H1 (cell line): ENCODE data around the gene NENF. TPM values are rescaled to one million over a fixed set of nuclear protein-coding genes. Genes with fewer than 3 reads are reported as not detected.

Experiments
- CTCF ChIA-PET: fragments of 300-600 bp; sonication (Branson Sonifier 250); formaldehyde crosslinking; loops from one replicate; lab custom pipeline; 2021; ENCODE audit not compliant: partially characterized antibody; lab: Charles Lee
- POLR2A ChIA-PET: fragments of 300-600 bp; sonication (Branson Sonifier 250); formaldehyde crosslinking; loops from one replicate; lab custom pipeline; 2021; ENCODE audit warnings: inconsistent platforms; ENCODE audit not compliant: partially characterized antibody; lab: Charles Lee
- DNase-seq, 2 experiments: peaks; one replicate each; pipeline versions ENCODE4 v3.0.0 to v3.0.0-alpha.2; 2010 to 2022; ENCODE audit warnings: low spot score in 2 of 2, low read depth in 1 of 2, mixed read lengths in 1 of 2
- FAIRE-seq: peaks from 2 replicates; lab custom pipeline; 2011; peaks lifted over from hg19 to GRCh38; lab: Jason Lieb, UNC
- H2AFZ ChIP-seq: 2 replicates; pipeline ENCODE4 v1.8.1; 2012; ENCODE audit warnings: low read length, inconsistent platforms
- H2AK5ac ChIP-seq: 2 replicates; pipeline ENCODE4 v1.6.1; 2013; ENCODE audit warnings: low read depth, low read length
- H2BK120ac ChIP-seq: replicated peaks from 2 replicates; pipeline ENCODE3; 2013; ENCODE audit warnings: low read depth, low read length, inconsistent platforms
- H2BK12ac ChIP-seq: 2 replicates; pipeline ENCODE4 v1.6.1; 2013; ENCODE audit warnings: low read depth, low read length
- H2BK15ac ChIP-seq: 2 replicates; pipeline ENCODE4 v1.6.1; 2013; ENCODE audit warnings: low read length
- H2BK20ac ChIP-seq: 2 replicates; pipeline ENCODE4 v1.6.1; 2013; ENCODE audit warnings: low read length
- H2BK5ac ChIP-seq: 2 replicates; pipeline ENCODE4 v1.6.1; 2013; ENCODE audit warnings: low read depth, low read length
- H3K14ac ChIP-seq: 2 replicates; pipeline ENCODE4 v1.6.1; 2013; ENCODE audit warnings: inconsistent platforms; ENCODE audit not compliant: insufficient read length
- H3K18ac ChIP-seq: 2 replicates; pipeline ENCODE4 v1.6.1; 2013; ENCODE audit warnings: low read length; ENCODE audit errors: extremely low read depth
- H3K23ac ChIP-seq: 2 replicates; pipeline ENCODE4 v1.6.1; 2013; ENCODE audit warnings: inconsistent platforms; ENCODE audit not compliant: insufficient read length
- H3K23me2 ChIP-seq: 2 replicates; pipeline ENCODE4 v1.6.1; 2013; ENCODE audit warnings: low read depth, low read length
- H3K27ac ChIP-seq: 2 replicates; pipeline ENCODE4 v1.6.1; 2011; ENCODE audit warnings: low read depth, low read length, inconsistent platforms
- H3K27me3 ChIP-seq, 4 experiments: replicated peaks in 1 of 4; 1 replicate in 1 of 4; 2 replicates in 3 of 4; pipeline versions ENCODE4 v1.6.1 to v1.8.1; 2011 to 2013; ENCODE audit warnings: low read length in 3 of 4, mild to moderate bottlenecking in 3 of 4, inconsistent platforms in 2 of 4, mixed read lengths in 2 of 4, moderate library complexity in 1 of 4; ENCODE audit not compliant: control insufficient read depth in 3 of 4, insufficient read depth in 3 of 4; ENCODE audit errors: extremely low read depth in 1 of 4
- H3K36me3 ChIP-seq, 4 experiments: 2 replicates each; pipeline versions ENCODE4 v1.6.1 to v1.8.1; 2011 to 2013; ENCODE audit warnings: mild to moderate bottlenecking in 4 of 4, low read length in 3 of 4, moderate library complexity in 2 of 4, control low read depth in 1 of 4, inconsistent platforms in 1 of 4; ENCODE audit not compliant: insufficient read depth in 4 of 4, control insufficient read depth in 2 of 4
- H3K4ac ChIP-seq: replicated peaks from 2 replicates; pipeline ENCODE3; 2013; ENCODE audit warnings: low read length, low read depth, mixed read lengths, inconsistent platforms; ENCODE audit not compliant: insufficient read length
- H3K4me1 ChIP-seq, 4 experiments: replicated peaks in 1 of 4; 1 replicate in 1 of 4; 2 replicates in 3 of 4; pipeline versions ENCODE4 v1.6.1 to v1.8.1; 2011 to 2013; ENCODE audit warnings: low read length in 3 of 4, inconsistent platforms in 2 of 4, mixed read lengths in 1 of 4; ENCODE audit not compliant: insufficient read depth in 4 of 4, control insufficient read depth in 3 of 4
- H3K4me2 ChIP-seq, 2 experiments: 2 replicates each; pipeline versions ENCODE4 v1.6.1 to v1.8.1; 2011 to 2013; ENCODE audit warnings: low read depth in 2 of 2, low read length in 2 of 2, control low read depth in 1 of 2, inconsistent platforms in 1 of 2, mild to moderate bottlenecking in 1 of 2; ENCODE audit not compliant: insufficient read depth in 1 of 2
- H3K4me3 ChIP-seq, 4 experiments: fragments of 200-600, 300-600 bp in 1 of 4; sonication (generic), shearing (Covaris generic), sonication (Bioruptor Twin) in 1 of 4; 2 replicates each; pipeline versions ENCODE4 v1.5.1 to v1.8.1; 2011 to 2016; ENCODE audit warnings: low read length in 4 of 4, low read depth in 3 of 4, control low read depth in 2 of 4, inconsistent platforms in 2 of 4, mild to moderate bottlenecking in 2 of 4, mixed read lengths in 1 of 4, moderate library complexity in 1 of 4; ENCODE audit not compliant: insufficient read depth in 2 of 4; ENCODE audit errors: extremely low read depth in 1 of 4
- H3K56ac ChIP-seq: replicated peaks from 2 replicates; pipeline ENCODE3; 2013; ENCODE audit warnings: low read depth, mild to moderate bottlenecking, mixed read lengths, low read length, inconsistent platforms; ENCODE audit not compliant: insufficient read length
- H3K79me1 ChIP-seq: 2 replicates; pipeline ENCODE4 v1.6.1; 2013; ENCODE audit warnings: low read depth, low read length, control low read depth
- H3K79me2 ChIP-seq, 2 experiments: 2 replicates each; pipeline versions ENCODE4 v1.6.1 to v1.8.1; 2012 to 2013; ENCODE audit warnings: low read length in 2 of 2, mild to moderate bottlenecking in 2 of 2, inconsistent platforms in 1 of 2; ENCODE audit not compliant: insufficient read depth in 2 of 2, control insufficient read depth in 1 of 2
- H3K9ac ChIP-seq, 4 experiments: replicated peaks in 1 of 4; 1 replicate in 1 of 4; 2 replicates in 3 of 4; pipeline versions ENCODE4 v1.6.1 to v1.8.1; 2011 to 2013; ENCODE audit warnings: low read depth in 3 of 4, low read length in 3 of 4, control low read depth in 2 of 4, mild to moderate bottlenecking in 2 of 4, moderate library complexity in 2 of 4, inconsistent platforms in 1 of 4; ENCODE audit errors: extremely low read depth in 1 of 4
- H3K9me3 ChIP-seq, 2 experiments: 2 replicates each; pipeline versions ENCODE4 v1.6.1 to v1.8.1; 2012 to 2013; ENCODE audit warnings: mild to moderate bottlenecking in 2 of 2, moderate library complexity in 2 of 2, control low read depth in 1 of 2, inconsistent platforms in 1 of 2, low read depth in 1 of 2, low read length in 1 of 2, mixed read lengths in 1 of 2; ENCODE audit not compliant: insufficient read depth in 2 of 2
- H4K20me1 ChIP-seq, 2 experiments: replicated peaks in 1 of 2; 2 replicates each; pipeline versions ENCODE3 to v1.8.1; 2011 to 2013; ENCODE audit warnings: inconsistent platforms in 2 of 2, low read length in 2 of 2, mild to moderate bottlenecking in 1 of 2; ENCODE audit not compliant: insufficient read depth in 2 of 2, control insufficient read depth in 1 of 2
- H4K5ac ChIP-seq: 2 replicates; pipeline ENCODE4 v1.6.1; 2013; ENCODE audit warnings: low read length, low read depth, mixed read lengths, inconsistent platforms; ENCODE audit not compliant: insufficient read length
- H4K8ac ChIP-seq: 2 replicates; pipeline ENCODE4 v1.8.0; 2013; ENCODE audit warnings: mild to moderate bottlenecking, moderate library complexity, low read length, inconsistent platforms; ENCODE audit not compliant: insufficient read depth; ENCODE audit errors: extremely low read depth
- H4K91ac ChIP-seq: replicated peaks from 2 replicates; pipeline ENCODE3; 2013; ENCODE audit warnings: low read length, mixed read lengths, inconsistent platforms; ENCODE audit not compliant: insufficient read length
- CBX8 ChIP-seq: fragments of 300-800, 300-1000 bp; sonication (generic); IDR thresholded peaks from 2 replicates; pipeline ENCODE4 v1.7.1; 2016; ENCODE audit warnings: low read depth, low read length, borderline replicate concordance
- GTF2F1 ChIP-seq: IDR thresholded peaks from 2 replicates; pipeline ENCODE4 v1.6.1; 2012; ENCODE audit warnings: low read depth, low read length, improper control_type of control experiment, borderline replicate concordance
- HDAC2 ChIP-seq, 2 experiments: fragments of 300-600 bp in 1 of 2; sonication (generic) in 1 of 2; IDR thresholded peaks; 2 replicates each; pipeline ENCODE4 v1.6.1; 2011 to 2012; ENCODE audit warnings: low read depth in 2 of 2, low read length in 2 of 2, mild to moderate bottlenecking in 2 of 2, moderate library complexity in 2 of 2, borderline replicate concordance in 1 of 2, inconsistent platforms in 1 of 2
- HDAC6 ChIP-seq: IDR thresholded peaks from one replicate; pipeline ENCODE4 v1.7.1; 2012; ENCODE audit warnings: low read depth, mild to moderate bottlenecking, inconsistent platforms, low read length, moderate library complexity
- KDM1A ChIP-seq: fragments of 200-600, 300-600 bp; sonication (generic); IDR thresholded peaks from 2 replicates; pipeline ENCODE4 v1.7.1; 2016; ENCODE audit warnings: mild to moderate bottlenecking, low read length, borderline replicate concordance
- NANOG ChIP-seq: IDR thresholded peaks from 2 replicates; pipeline ENCODE4 v1.6.1; 2011; ENCODE audit warnings: low read length, low read depth, mild to moderate bottlenecking, inconsistent platforms; ENCODE audit not compliant: insufficient read depth, poor library complexity, severe bottlenecking
- NRF1 ChIP-seq: IDR thresholded peaks from 2 replicates; pipeline ENCODE4 v1.6.1; 2011; ENCODE audit warnings: mild to moderate bottlenecking, low read depth, low read length, improper control_type of control experiment
- SIN3A ChIP-seq, 2 experiments: IDR thresholded peaks in 1 of 2; conservative IDR thresholded peaks in 1 of 2; 2 replicates each; pipeline ENCODE4 v1.6.1; 2011 to 2012; ENCODE audit warnings: low read length in 2 of 2, improper control_type of control experiment in 1 of 2, low read depth in 1 of 2, mild to moderate bottlenecking in 1 of 2
- SP1 ChIP-seq: IDR thresholded peaks from 2 replicates; pipeline ENCODE4 v1.6.1; 2011; ENCODE audit warnings: low read depth, low read length
- WGBS, 2 experiments: shearing (Covaris generic) in 1 of 2; methylation state at CpG; one replicate each; pipeline versions ENCODE4 v1.1.6 to v1.1.7; 2013 to 2015; ENCODE audit warnings: low lambda C conversion rate in 2 of 2, mixed read lengths in 2 of 2, inconsistent platforms in 1 of 2, low coverage in 1 of 2, missing lambda C conversion rate in 1 of 2; ENCODE audit not compliant: insufficient replicate concordance in 2 of 2, insufficient coverage in 1 of 2, insufficient read length in 1 of 2; ENCODE audit errors: extremely low coverage in 1 of 2, missing lambda C conversion rate in 1 of 2; 5-methylcytosine and 5-hydroxymethylcytosine counted together
- polyA plus RNA-seq, 7 experiments: library from polyadenylated mRNA; depleted of rRNA in 3 of 7; stranded (reverse) in 5 of 7; unstranded in 2 of 7; fragments of >200 nt in 5 of 7; fragments of 200-250 nt in 2 of 7; gene quantifications; 1 replicate in 5 of 7; 2 replicates in 1 of 7; 4 replicates in 1 of 7; pipeline versions ENCODE4 v1.2.1 to v1.2.3, GENCODE V29; 2011 to 2013; ENCODE audit warnings: missing spikeins in 2 of 7, mixed read lengths in 2 of 7
- total RNA-seq: library from RNA; stranded (reverse); fragmentation: NEBNext Ultra II Directional; extraction: Animal tissue kit (Norgen Biotek cat#: 25700); gene quantifications from 2 replicates; pipeline ENCODE4 v1.2.1, GENCODE V29; 2021
- TF ChIP-seq, protein P1 (sequence below): IDR thresholded peaks from 2 replicates; pipeline ENCODE4 v1.6.1; 2011; ENCODE audit warnings: low read depth, mild to moderate bottlenecking, low read length; ENCODE audit not compliant: insufficient read depth

The NENF gene
- total and polyA plus RNA-seq, 2 of the 8 experiments (the other 6 are each of a cell fraction or from before 2014, with no cell fraction given) = 27.0 to 28.0 TPM

DNA sequence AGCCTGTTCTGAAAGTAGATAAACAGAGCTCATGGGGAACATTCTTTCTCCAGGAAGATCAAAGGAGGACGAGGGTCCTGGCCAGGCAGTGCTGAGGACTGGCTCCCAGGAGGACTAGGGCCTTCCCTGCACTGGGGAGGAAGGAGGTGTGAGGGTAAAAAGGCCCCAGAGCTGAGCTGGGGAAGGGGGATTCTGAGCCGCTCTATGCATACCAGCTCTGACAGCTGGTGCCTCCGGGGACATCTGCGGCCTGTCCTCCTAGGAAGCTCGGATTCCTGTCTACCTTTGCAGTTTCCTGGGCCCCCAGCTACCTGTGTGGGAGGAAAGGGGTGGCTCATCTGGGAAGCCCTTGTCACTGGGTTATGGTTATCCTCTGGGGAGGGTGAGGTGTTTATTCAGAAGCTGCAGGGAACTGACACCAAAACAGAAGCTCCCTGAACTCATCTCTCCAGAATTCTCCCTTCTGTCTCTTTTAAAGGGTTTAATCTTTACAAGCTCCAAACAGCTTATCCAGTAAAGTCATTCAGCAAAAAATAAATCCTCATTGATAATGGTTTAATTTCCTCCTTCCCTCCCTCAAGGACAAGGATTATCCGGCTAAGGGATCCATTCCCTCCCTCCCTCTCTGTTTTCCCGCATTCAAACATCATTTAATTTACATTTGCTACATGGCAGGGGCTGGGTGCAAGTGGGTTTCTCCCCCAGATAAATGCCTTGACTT lies 31.0 kb downstream of the NENF start:
- Histone ChIP-seq H2AK5ac (no peak overlapping the region), H3K27me3 (no peaks in the 10 kb centered on the region), H3K18ac (no peak overlapping the region), H3K79me2 (no peaks in the 10 kb centered on the region), H3K4me3 (no peak overlapping the region), H2BK5ac (no peak overlapping the region), H3K56ac (no peak overlapping the region), H4K8ac (no peak overlapping the region), H3K27ac (no peak overlapping the region), H3K4me2 (no peak overlapping the region), H3K23me2 (no peaks in the 10 kb centered on the region), H4K20me1 (no peaks in the 10 kb centered on the region), H3K36me3 (no peaks in the 10 kb centered on the region), H4K91ac (no peak overlapping the region), H3K23ac (no peak overlapping the region), H3K9me3 (no peaks in the 10 kb centered on the region), H3K9ac (no peak overlapping the region), H3K4me1 (peaks cover 0 to 9% (median 1%) of the 10 kb centered on the region in 4 experiments; a peak in 2 of 7 replicates), H2BK12ac (no peak overlapping the region), H2BK15ac (no peak overlapping the region), H2AFZ (no peak overlapping the region), H2BK20ac (no peak overlapping the region), H3K14ac (no peak overlapping the region), H4K5ac (no peak overlapping the region), H3K4ac (no peak overlapping the region), H2BK120ac (no peak overlapping the region), H3K79me1 (no peaks in the 10 kb centered on the region)
- FAIRE-seq = no peak
- 85% methylated on average over 7 of the region's 7 CpGs; no CpG with 5 or more reads in 1 of the 2 experiments for WGBS, 2 experiments
- CTCF ChIA-PET = interaction anchor here (0.6 to 12.6 kb wide), 18 partner anchors 8 to 232 kb away, joined by 3 to 143 read pairs (median 3); no protein-coding TSS in a partner anchor
- no peak for DNase-seq
- POLR2A ChIA-PET = interaction anchor here (1.1 to 3.2 kb wide), 2 partner anchors 145 to 153 kb away, joined by 3 to 17 read pairs; partner anchors contain the start of gene ATF3
- TF ChIP-seq CBX8 = no peak
- no peak for TF ChIP-seq NANOG
- no peak for TF ChIP-seq HDAC2 (IDR thresholded peaks at IDR 0.05; ENCODE audit: borderline replicate concordance in 1 of 2, low read depth in 2 of 2, low read length in 2 of 2)
- TF ChIP-seq HDAC6 = no peak
- TF ChIP-seq SIN3A (conservative IDR thresholded peaks at IDR 0.05 in 1 of 2, IDR thresholded peaks at IDR 0.05 in 1 of 2; ENCODE audit: low read depth in 1 of 2, low read length in 2 of 2) = no peak
- no peak for TF ChIP-seq NRF1
- TF ChIP-seq SP1 = no peak
- TF ChIP-seq KDM1A = no peak
- TF ChIP-seq, protein P1, sequence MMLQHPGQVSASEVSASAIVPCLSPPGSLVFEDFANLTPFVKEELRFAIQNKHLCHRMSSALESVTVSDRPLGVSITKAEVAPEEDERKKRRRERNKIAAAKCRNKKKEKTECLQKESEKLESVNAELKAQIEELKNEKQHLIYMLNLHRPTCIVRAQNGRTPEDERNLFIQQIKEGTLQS = no peak
- TF ChIP-seq GTF2F1 = no peak
